Mucosa of descending colon (tissue), 3 donors: ENCODE results near the gene CHRND. TPM values are rescaled to one million over a fixed set of nuclear protein-coding genes. Genes with fewer than 3 reads are reported as not detected.
A peak's percentile ranks its signal among the peaks of the same experiment; 100 is the strongest.

Experiments used
- ATAC-seq: fragments of 200-7000 bp; cut with Tn5 transposase; one replicate; pipeline ENCODE4 v1.9.1; 2020; ENCODE audit warnings: mild to moderate bottlenecking, moderate library complexity
- DNase-seq, 3 donors: peaks; one replicate each; pipeline ENCODE4 v3.0.0-alpha.2; 2020
- H3K36me3 ChIP-seq: fragments of 200-600 bp; one replicate; pipeline ENCODE4 v1.8.0; 2021; ENCODE audit warnings: low read depth, mild to moderate bottlenecking
- H3K4me1 ChIP-seq: fragments of 200-600 bp; one replicate; pipeline ENCODE4 v1.8.0; 2021; ENCODE audit warnings: low read depth, mild to moderate bottlenecking
- H3K4me3 ChIP-seq: fragments of 200-600 bp; one replicate; pipeline ENCODE4 v1.8.0; 2021; ENCODE audit warnings: mild to moderate bottlenecking
- H3K9me3 ChIP-seq: fragments of 200-600 bp; one replicate; pipeline ENCODE4 v1.8.0; 2021; ENCODE audit warnings: mild to moderate bottlenecking
- intact Hi-C, 2 donors: fragments of 100-400 bp; cut with DNase I in 1 of 2; cut with micrococcal nuclease in 1 of 2; formaldehyde crosslinking; loops; one replicate each; pipeline versions ENCODE4 v1.11.0 to v1.11.1; 2022; cut with DNase I, micrococcal nuclease
- total RNA-seq, 3 donors: library from RNA; stranded (reverse); fragmentation: NEBNext Ultra II Directional in 2 of 3; extraction: Animal tissue kit (Norgen Biotek cat#: 25700) in 2 of 3; gene quantifications; one replicate each; pipeline versions ENCODE4 v1.2.1 to v1.2.4, GENCODE V29; 2021 to 2023
- TF ChIP-seq, protein P1 (sequence below): fragments of 200-600 bp; IDR thresholded peaks from one replicate; pipeline ENCODE4 v1.8.0; 2022; ENCODE audit warnings: antibody characterized with exemption, mild to moderate bottlenecking
- donor health status: DM: no; HTN: no; CAD: no; lungs with moderate emphysema.
- donor health status: DM: no; HTN: no; CAD: no.
- donor health status: DM: no; HTN: yes; CAD: no.

Gene CHRND
- total RNA-seq, 3 donors from 2014 or later = not detected

DNA sequence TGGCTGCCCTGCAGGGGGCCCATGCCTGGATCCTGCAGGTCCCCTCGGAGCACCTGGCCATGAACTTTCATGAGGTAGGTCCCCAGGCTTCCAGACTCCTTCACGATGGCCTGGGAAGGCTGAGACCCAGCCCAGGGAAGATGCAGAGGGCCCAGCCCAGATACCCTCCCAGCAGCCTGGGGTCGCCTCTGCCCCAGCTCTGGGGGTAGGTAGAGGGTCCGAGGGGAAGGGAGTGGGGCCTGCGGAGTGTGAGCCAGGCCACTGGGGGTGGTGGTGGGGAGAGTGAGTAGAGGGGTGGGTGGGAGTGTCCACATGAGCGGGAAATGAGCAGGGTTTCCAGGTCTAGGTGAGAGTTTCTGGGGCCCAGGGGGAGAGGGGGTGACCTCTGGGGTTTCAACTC is 1.2 kb upstream of the CHRND start:
- Histone ChIP-seq H3K9me3 (no peaks in the 10 kb centered on the region), H3K4me3 (no peak overlapping the region), H3K36me3 (no peaks in the 10 kb centered on the region), H3K4me1 (peaks cover 17% of the 10 kb centered on the region)
- ATAC-seq = no peak
- intact Hi-C loops = no loop called here
- DNase-seq = peak in 1 of 3 donors; percentile 30
- TF ChIP-seq, protein P1, sequence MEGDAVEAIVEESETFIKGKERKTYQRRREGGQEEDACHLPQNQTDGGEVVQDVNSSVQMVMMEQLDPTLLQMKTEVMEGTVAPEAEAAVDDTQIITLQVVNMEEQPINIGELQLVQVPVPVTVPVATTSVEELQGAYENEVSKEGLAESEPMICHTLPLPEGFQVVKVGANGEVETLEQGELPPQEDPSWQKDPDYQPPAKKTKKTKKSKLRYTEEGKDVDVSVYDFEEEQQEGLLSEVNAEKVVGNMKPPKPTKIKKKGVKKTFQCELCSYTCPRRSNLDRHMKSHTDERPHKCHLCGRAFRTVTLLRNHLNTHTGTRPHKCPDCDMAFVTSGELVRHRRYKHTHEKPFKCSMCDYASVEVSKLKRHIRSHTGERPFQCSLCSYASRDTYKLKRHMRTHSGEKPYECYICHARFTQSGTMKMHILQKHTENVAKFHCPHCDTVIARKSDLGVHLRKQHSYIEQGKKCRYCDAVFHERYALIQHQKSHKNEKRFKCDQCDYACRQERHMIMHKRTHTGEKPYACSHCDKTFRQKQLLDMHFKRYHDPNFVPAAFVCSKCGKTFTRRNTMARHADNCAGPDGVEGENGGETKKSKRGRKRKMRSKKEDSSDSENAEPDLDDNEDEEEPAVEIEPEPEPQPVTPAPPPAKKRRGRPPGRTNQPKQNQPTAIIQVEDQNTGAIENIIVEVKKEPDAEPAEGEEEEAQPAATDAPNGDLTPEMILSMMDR = no peak

DNA sequence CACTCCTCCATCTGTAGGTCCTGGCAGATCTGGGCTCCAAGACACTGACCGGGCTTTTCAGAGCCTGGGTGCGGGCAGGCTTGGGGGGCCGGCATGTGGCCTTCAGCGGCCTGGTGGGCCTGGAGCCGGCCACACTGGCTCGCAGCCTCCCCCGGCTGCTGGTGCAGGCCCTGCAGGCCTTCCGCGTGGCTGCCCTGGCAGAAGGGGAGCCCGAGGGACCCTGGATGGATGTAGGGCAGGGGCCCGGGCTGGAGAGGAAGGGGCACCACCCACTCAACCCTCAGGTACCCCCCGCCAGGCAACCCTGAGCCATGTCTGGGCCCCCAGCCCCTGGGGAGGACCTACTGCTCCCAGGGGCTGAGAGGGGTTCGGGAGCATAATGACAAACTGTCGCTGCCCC is 761 bp upstream of the CHRND start:
- H3K4me3 ChIP-seq = no peak overlapping the region
- DNase-seq (peak in 1 of 3 donors; percentile 25), ATAC-seq (no peak)
- intact Hi-C loops = no loop called here
- TF ChIP-seq, protein P1 = no peak
- H3K4me1 ChIP-seq = peaks cover 17% of the 10 kb centered on the region
- no peaks in the 10 kb centered on the region for H3K9me3 ChIP-seq
- no peaks in the 10 kb centered on the region for H3K36me3 ChIP-seq

DNA sequence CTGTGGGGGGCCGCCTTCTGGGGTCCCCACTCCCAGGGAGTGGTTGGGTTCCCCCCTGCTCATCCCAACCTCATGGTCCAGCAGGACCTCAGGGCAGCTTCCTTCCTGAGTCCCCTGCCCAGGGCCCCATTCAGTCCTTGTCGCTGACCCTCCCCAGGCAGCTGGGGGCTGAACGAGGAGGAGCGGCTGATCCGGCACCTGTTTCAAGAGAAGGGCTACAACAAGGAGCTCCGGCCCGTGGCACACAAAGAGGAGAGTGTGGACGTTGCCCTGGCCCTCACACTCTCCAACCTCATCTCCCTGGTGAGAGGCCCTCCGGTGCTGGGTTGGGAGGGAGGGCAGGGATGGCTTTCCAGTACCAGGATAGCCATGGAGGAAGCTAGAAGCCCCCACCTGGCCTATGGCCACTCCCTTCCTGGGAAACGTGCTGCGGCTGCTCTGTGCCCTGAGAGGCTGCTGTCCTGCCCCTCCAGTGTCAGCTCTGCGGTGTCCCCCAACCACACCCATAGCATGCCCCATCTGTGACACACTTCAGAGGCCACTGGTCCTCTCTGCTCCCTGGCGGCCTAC is 497 bp downstream of the CHRND start:
- H3K36me3 ChIP-seq = no peaks in the 10 kb centered on the region
- H3K4me3 ChIP-seq = no peak overlapping the region
- ATAC-seq (no peak), DNase-seq (peak in 1 of 3 donors; percentile 36)
- TF ChIP-seq, protein P1 = no peak
- peaks cover 17% of the 10 kb centered on the region for H3K4me1 ChIP-seq
- intact Hi-C loops = no loop called here
- H3K9me3 ChIP-seq = no peaks in the 10 kb centered on the region

DNA sequence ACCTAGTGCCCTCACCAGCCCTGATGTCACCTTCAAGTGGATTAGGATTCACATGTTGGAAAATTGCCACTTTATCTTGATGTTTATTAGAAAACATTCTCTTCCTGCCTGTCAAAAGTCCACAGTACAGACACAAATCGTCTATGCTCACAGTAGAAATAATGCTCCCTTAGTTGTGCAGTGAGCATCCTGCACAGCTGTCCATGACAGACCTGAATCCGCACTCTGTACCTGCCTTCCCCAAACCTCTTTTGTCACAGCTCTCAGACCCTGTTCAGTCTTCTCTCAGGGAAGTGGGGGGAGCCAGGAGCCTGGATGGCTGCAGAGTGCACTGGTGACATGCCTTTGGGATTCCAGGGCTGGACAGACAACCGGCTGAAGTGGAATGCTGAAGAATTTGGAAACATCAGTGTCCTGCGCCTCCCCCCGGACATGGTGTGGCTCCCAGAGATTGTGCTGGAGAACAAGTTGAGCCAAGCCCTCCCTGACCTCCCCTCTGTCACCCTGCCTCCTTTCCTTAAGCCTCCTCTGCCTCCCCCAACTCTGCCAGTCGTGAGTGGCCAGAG is 2.0 kb downstream of the CHRND start:
- TF ChIP-seq, protein P1 = no peak
- intact Hi-C loops = no loop called here

DNA sequence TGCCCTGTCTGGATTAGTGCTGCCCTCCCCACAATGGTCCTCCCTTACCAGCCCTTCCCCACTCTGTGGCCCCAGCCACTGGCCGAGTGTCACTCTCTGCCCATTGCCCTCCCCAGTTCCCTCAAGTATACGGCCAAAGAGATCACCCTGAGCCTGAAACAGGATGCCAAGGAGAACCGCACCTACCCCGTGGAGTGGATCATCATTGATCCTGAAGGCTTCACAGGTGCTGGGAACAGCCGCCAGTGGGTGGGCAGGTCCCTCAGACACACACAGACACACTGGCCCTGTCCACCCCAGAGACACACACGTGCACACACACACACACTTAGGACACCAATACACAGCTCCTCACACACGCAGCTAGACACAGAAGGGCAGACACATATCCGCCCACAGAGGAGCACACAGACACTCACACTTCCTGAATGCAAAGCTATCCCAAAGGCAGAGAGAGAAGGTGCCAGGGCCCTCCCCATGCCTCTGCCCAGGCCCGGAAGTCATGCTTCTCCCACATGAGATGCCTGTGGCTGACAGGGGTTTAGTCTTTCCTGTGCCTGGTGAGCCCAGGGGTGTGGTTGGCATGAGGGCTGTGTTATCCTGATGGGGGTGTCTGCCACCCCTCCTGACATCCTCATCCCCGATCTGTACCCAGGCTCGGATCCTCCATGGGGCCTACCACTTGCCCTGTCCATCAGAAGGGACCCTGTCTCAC is 2.9 kb downstream of the CHRND start:
- H3K36me3 ChIP-seq = no peaks in the 10 kb centered on the region
- H3K4me3 ChIP-seq = no peak overlapping the region
- TF ChIP-seq, protein P1 = no peak
- DNase-seq (peak in 2 of 3 donors; percentile 5 to 18), ATAC-seq (no peak)
- H3K4me1 ChIP-seq = peaks cover 5% of the 10 kb centered on the region
- no peaks in the 10 kb centered on the region for H3K9me3 ChIP-seq
- intact Hi-C loops = no loop called here

More for the DNA sequence above, 2.0 kb downstream of the CHRND start:
- Histone ChIP-seq H3K36me3 (no peaks in the 10 kb centered on the region), H3K9me3 (no peaks in the 10 kb centered on the region), H3K4me3 (no peak overlapping the region), H3K4me1 (peaks cover 9% of the 10 kb centered on the region)
- ATAC-seq = no peak
- peak in 2 of 3 donors; percentile 11 to 12 for DNase-seq
